H1 (cell line): ENCODE results near the gene PLXNA4. TPM values are rescaled to one million over a fixed set of nuclear protein-coding genes. Genes with fewer than 3 reads are reported as not detected.
A peak's percentile ranks its signal among the peaks of the same experiment; 100 is the strongest.

Experiments used
- CTCF ChIA-PET: fragments of 300-600 bp; sonication (Branson Sonifier 250); formaldehyde crosslinking; loops from one replicate; lab custom pipeline; 2021; ENCODE audit not compliant: partially characterized antibody; lab: Charles Lee
- POLR2A ChIA-PET: fragments of 300-600 bp; sonication (Branson Sonifier 250); formaldehyde crosslinking; loops from one replicate; lab custom pipeline; 2021; ENCODE audit warnings: inconsistent platforms; ENCODE audit not compliant: partially characterized antibody; lab: Charles Lee
- DNase-seq, 2 experiments: peaks; one replicate each; pipeline versions ENCODE4 v3.0.0 to v3.0.0-alpha.2; 2010 to 2022; ENCODE audit warnings: low spot score in 2 of 2, low read depth in 1 of 2, mixed read lengths in 1 of 2
- FAIRE-seq: peaks from 2 replicates; lab custom pipeline; 2011; peaks lifted over from hg19 to GRCh38; lab: Jason Lieb, UNC
- H2AFZ ChIP-seq: 2 replicates; pipeline ENCODE4 v1.8.1; 2012; ENCODE audit warnings: low read length, inconsistent platforms
- H2AK5ac ChIP-seq: 2 replicates; pipeline ENCODE4 v1.6.1; 2013; ENCODE audit warnings: low read depth, low read length
- H2BK120ac ChIP-seq: replicated peaks from 2 replicates; pipeline ENCODE3; 2013; ENCODE audit warnings: low read depth, low read length, inconsistent platforms
- H2BK12ac ChIP-seq: 2 replicates; pipeline ENCODE4 v1.6.1; 2013; ENCODE audit warnings: low read depth, low read length
- H2BK15ac ChIP-seq: 2 replicates; pipeline ENCODE4 v1.6.1; 2013; ENCODE audit warnings: low read length
- H2BK20ac ChIP-seq: 2 replicates; pipeline ENCODE4 v1.6.1; 2013; ENCODE audit warnings: low read length
- H2BK5ac ChIP-seq: 2 replicates; pipeline ENCODE4 v1.6.1; 2013; ENCODE audit warnings: low read depth, low read length
- H3K14ac ChIP-seq: 2 replicates; pipeline ENCODE4 v1.6.1; 2013; ENCODE audit warnings: inconsistent platforms; ENCODE audit not compliant: insufficient read length
- H3K18ac ChIP-seq: 2 replicates; pipeline ENCODE4 v1.6.1; 2013; ENCODE audit warnings: low read length; ENCODE audit errors: extremely low read depth
- H3K23ac ChIP-seq: 2 replicates; pipeline ENCODE4 v1.6.1; 2013; ENCODE audit warnings: inconsistent platforms; ENCODE audit not compliant: insufficient read length
- H3K23me2 ChIP-seq: 2 replicates; pipeline ENCODE4 v1.6.1; 2013; ENCODE audit warnings: low read depth, low read length
- H3K27ac ChIP-seq: 2 replicates; pipeline ENCODE4 v1.6.1; 2011; ENCODE audit warnings: low read depth, low read length, inconsistent platforms
- H3K27me3 ChIP-seq, 4 experiments: replicated peaks in 1 of 4; 1 replicate in 1 of 4; 2 replicates in 3 of 4; pipeline versions ENCODE4 v1.6.1 to v1.8.1; 2011 to 2013; ENCODE audit warnings: low read length in 3 of 4, mild to moderate bottlenecking in 3 of 4, inconsistent platforms in 2 of 4, mixed read lengths in 2 of 4, moderate library complexity in 1 of 4; ENCODE audit not compliant: control insufficient read depth in 3 of 4, insufficient read depth in 3 of 4; ENCODE audit errors: extremely low read depth in 1 of 4
- H3K36me3 ChIP-seq, 4 experiments: 2 replicates each; pipeline versions ENCODE4 v1.6.1 to v1.8.1; 2011 to 2013; ENCODE audit warnings: mild to moderate bottlenecking in 4 of 4, low read length in 3 of 4, moderate library complexity in 2 of 4, control low read depth in 1 of 4, inconsistent platforms in 1 of 4; ENCODE audit not compliant: insufficient read depth in 4 of 4, control insufficient read depth in 2 of 4
- H3K4ac ChIP-seq: replicated peaks from 2 replicates; pipeline ENCODE3; 2013; ENCODE audit warnings: low read length, low read depth, mixed read lengths, inconsistent platforms; ENCODE audit not compliant: insufficient read length
- H3K4me1 ChIP-seq, 4 experiments: replicated peaks in 1 of 4; 1 replicate in 1 of 4; 2 replicates in 3 of 4; pipeline versions ENCODE4 v1.6.1 to v1.8.1; 2011 to 2013; ENCODE audit warnings: low read length in 3 of 4, inconsistent platforms in 2 of 4, mixed read lengths in 1 of 4; ENCODE audit not compliant: insufficient read depth in 4 of 4, control insufficient read depth in 3 of 4
- H3K4me2 ChIP-seq, 2 experiments: 2 replicates each; pipeline versions ENCODE4 v1.6.1 to v1.8.1; 2011 to 2013; ENCODE audit warnings: low read depth in 2 of 2, low read length in 2 of 2, control low read depth in 1 of 2, inconsistent platforms in 1 of 2, mild to moderate bottlenecking in 1 of 2; ENCODE audit not compliant: insufficient read depth in 1 of 2
- H3K4me3 ChIP-seq, 4 experiments: fragments of 200-600, 300-600 bp in 1 of 4; sonication (generic), shearing (Covaris generic), sonication (Bioruptor Twin) in 1 of 4; 2 replicates each; pipeline versions ENCODE4 v1.5.1 to v1.8.1; 2011 to 2016; ENCODE audit warnings: low read length in 4 of 4, low read depth in 3 of 4, control low read depth in 2 of 4, inconsistent platforms in 2 of 4, mild to moderate bottlenecking in 2 of 4, mixed read lengths in 1 of 4, moderate library complexity in 1 of 4; ENCODE audit not compliant: insufficient read depth in 2 of 4; ENCODE audit errors: extremely low read depth in 1 of 4
- H3K56ac ChIP-seq: replicated peaks from 2 replicates; pipeline ENCODE3; 2013; ENCODE audit warnings: low read depth, mild to moderate bottlenecking, mixed read lengths, low read length, inconsistent platforms; ENCODE audit not compliant: insufficient read length
- H3K79me1 ChIP-seq: 2 replicates; pipeline ENCODE4 v1.6.1; 2013; ENCODE audit warnings: low read depth, low read length, control low read depth
- H3K79me2 ChIP-seq, 2 experiments: 2 replicates each; pipeline versions ENCODE4 v1.6.1 to v1.8.1; 2012 to 2013; ENCODE audit warnings: low read length in 2 of 2, mild to moderate bottlenecking in 2 of 2, inconsistent platforms in 1 of 2; ENCODE audit not compliant: insufficient read depth in 2 of 2, control insufficient read depth in 1 of 2
- H3K9ac ChIP-seq, 4 experiments: replicated peaks in 1 of 4; 1 replicate in 1 of 4; 2 replicates in 3 of 4; pipeline versions ENCODE4 v1.6.1 to v1.8.1; 2011 to 2013; ENCODE audit warnings: low read depth in 3 of 4, low read length in 3 of 4, control low read depth in 2 of 4, mild to moderate bottlenecking in 2 of 4, moderate library complexity in 2 of 4, inconsistent platforms in 1 of 4; ENCODE audit errors: extremely low read depth in 1 of 4
- H3K9me3 ChIP-seq, 2 experiments: 2 replicates each; pipeline versions ENCODE4 v1.6.1 to v1.8.1; 2012 to 2013; ENCODE audit warnings: mild to moderate bottlenecking in 2 of 2, moderate library complexity in 2 of 2, control low read depth in 1 of 2, inconsistent platforms in 1 of 2, low read depth in 1 of 2, low read length in 1 of 2, mixed read lengths in 1 of 2; ENCODE audit not compliant: insufficient read depth in 2 of 2
- H4K20me1 ChIP-seq, 2 experiments: replicated peaks in 1 of 2; 2 replicates each; pipeline versions ENCODE3 to v1.8.1; 2011 to 2013; ENCODE audit warnings: inconsistent platforms in 2 of 2, low read length in 2 of 2, mild to moderate bottlenecking in 1 of 2; ENCODE audit not compliant: insufficient read depth in 2 of 2, control insufficient read depth in 1 of 2
- H4K5ac ChIP-seq: 2 replicates; pipeline ENCODE4 v1.6.1; 2013; ENCODE audit warnings: low read length, low read depth, mixed read lengths, inconsistent platforms; ENCODE audit not compliant: insufficient read length
- H4K8ac ChIP-seq: 2 replicates; pipeline ENCODE4 v1.8.0; 2013; ENCODE audit warnings: mild to moderate bottlenecking, moderate library complexity, low read length, inconsistent platforms; ENCODE audit not compliant: insufficient read depth; ENCODE audit errors: extremely low read depth
- H4K91ac ChIP-seq: replicated peaks from 2 replicates; pipeline ENCODE3; 2013; ENCODE audit warnings: low read length, mixed read lengths, inconsistent platforms; ENCODE audit not compliant: insufficient read length
- CBX5 ChIP-seq: fragments of 300-800, 300-1000 bp; sonication (generic); IDR thresholded peaks from 2 replicates; pipeline ENCODE4 v1.7.1; 2016; ENCODE audit warnings: antibody characterized with exemption, low read length, low read depth
- E2F6 ChIP-seq: IDR thresholded peaks from 2 replicates; pipeline ENCODE4 v1.6.1; 2012; ENCODE audit warnings: inconsistent platforms
- EGR1 ChIP-seq: IDR thresholded peaks from 2 replicates; pipeline ENCODE4 v1.6.1; 2011; ENCODE audit warnings: low read depth, low read length, borderline replicate concordance
- EP300 ChIP-seq, 2 experiments: IDR thresholded peaks; 1 replicate in 1 of 2; 2 replicates in 1 of 2; pipeline ENCODE4 v1.6.1; 2011 to 2012; ENCODE audit warnings: low read depth in 2 of 2, low read length in 2 of 2, mild to moderate bottlenecking in 2 of 2, borderline replicate concordance in 1 of 2, inconsistent platforms in 1 of 2, moderate library complexity in 1 of 2
- EZH2 ChIP-seq: fragments of 200-600 bp; sonication (generic); IDR thresholded peaks from 2 replicates; pipeline ENCODE4 v1.7.1; 2012; ENCODE audit warnings: low read depth, mild to moderate bottlenecking, moderate library complexity, low read length, inconsistent platforms; ENCODE audit not compliant: severe bottlenecking
- GTF2F1 ChIP-seq: IDR thresholded peaks from 2 replicates; pipeline ENCODE4 v1.6.1; 2012; ENCODE audit warnings: low read depth, low read length, improper control_type of control experiment, borderline replicate concordance
- SIX5 ChIP-seq: IDR thresholded peaks from 2 replicates; pipeline ENCODE4 v1.6.1; 2011; ENCODE audit warnings: mild to moderate bottlenecking, low read depth, low read length
- ZNF274 ChIP-seq: IDR thresholded peaks from 2 replicates; pipeline ENCODE4 v1.7.0; 2012; ENCODE audit warnings: low read length, borderline replicate concordance; ENCODE audit errors: extremely low read depth
- WGBS, 2 experiments: shearing (Covaris generic) in 1 of 2; methylation state at CpG; one replicate each; pipeline versions ENCODE4 v1.1.6 to v1.1.7; 2013 to 2015; ENCODE audit warnings: low lambda C conversion rate in 2 of 2, mixed read lengths in 2 of 2, inconsistent platforms in 1 of 2, low coverage in 1 of 2, missing lambda C conversion rate in 1 of 2; ENCODE audit not compliant: insufficient replicate concordance in 2 of 2, insufficient coverage in 1 of 2, insufficient read length in 1 of 2; ENCODE audit errors: extremely low coverage in 1 of 2, missing lambda C conversion rate in 1 of 2; 5-methylcytosine and 5-hydroxymethylcytosine counted together
- polyA plus RNA-seq, 7 experiments: library from polyadenylated mRNA; depleted of rRNA in 3 of 7; stranded (reverse) in 5 of 7; unstranded in 2 of 7; fragments of >200 nt in 5 of 7; fragments of 200-250 nt in 2 of 7; gene quantifications; 1 replicate in 5 of 7; 2 replicates in 1 of 7; 4 replicates in 1 of 7; pipeline versions ENCODE4 v1.2.1 to v1.2.3, GENCODE V29; 2011 to 2013; ENCODE audit warnings: missing spikeins in 2 of 7, mixed read lengths in 2 of 7
- total RNA-seq: library from RNA; stranded (reverse); fragmentation: NEBNext Ultra II Directional; extraction: Animal tissue kit (Norgen Biotek cat#: 25700); gene quantifications from 2 replicates; pipeline ENCODE4 v1.2.1, GENCODE V29; 2021

Gene PLXNA4
- total and polyA plus RNA-seq, 2 of the 8 experiments (the other 6 are each of a cell fraction or from before 2014, with no cell fraction given) = 0.76 to 0.79 TPM

DNA sequence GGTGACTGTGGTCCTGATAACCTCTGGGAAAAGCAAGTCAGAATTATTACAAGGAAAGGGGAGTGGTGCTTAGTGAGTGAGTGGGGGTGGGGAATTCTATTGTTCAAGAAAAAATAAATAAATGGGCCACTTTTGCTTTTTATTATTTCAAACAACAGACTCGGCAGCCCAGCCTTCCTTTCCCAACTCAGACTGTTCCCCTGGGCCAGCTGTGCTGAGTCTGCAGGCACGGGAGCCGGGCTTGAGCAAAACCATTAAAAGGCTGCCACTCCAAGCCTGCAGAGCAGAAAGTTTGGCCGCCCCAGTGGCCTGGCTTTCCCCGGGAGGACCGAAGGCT is 90.0 kb downstream of the PLXNA4 start:
- no peak overlapping the region for H4K5ac ChIP-seq
- H2BK120ac ChIP-seq = no peak overlapping the region
- no peak overlapping the region for H3K14ac ChIP-seq
- H4K20me1 ChIP-seq = peaks cover 0 to 2% of the 10 kb centered on the region in 2 experiments
- no peaks in the 10 kb centered on the region for H3K79me1 ChIP-seq
- H3K9ac ChIP-seq = no peak overlapping the region
- H3K27me3 ChIP-seq = no peaks in the 10 kb centered on the region; a peak in 2 of 7 replicates
- no peaks in the 10 kb centered on the region for H3K9me3 ChIP-seq
- H3K27ac ChIP-seq = no peak overlapping the region
- no peak overlapping the region for H3K4me3 ChIP-seq
- H3K56ac ChIP-seq = no peak overlapping the region
- H2AK5ac ChIP-seq = no peak overlapping the region
- no peaks in the 10 kb centered on the region for H3K23me2 ChIP-seq
- DNase-seq = no peak
- WGBS, 2 experiments = 73% methylated on average over 6 of the region's 6 CpGs; no CpG with 5 or more reads in 1 of the 2 experiments
- H4K91ac ChIP-seq = no peak overlapping the region
- peaks cover 0 to 5% (median 0%) of the 10 kb centered on the region in 4 experiments; a peak in 3 of 7 replicates for H3K4me1 ChIP-seq
- H3K4me2 ChIP-seq = no peak overlapping the region
- no peak overlapping the region for H2BK20ac ChIP-seq
- POLR2A ChIA-PET = no interaction called here
- H3K23ac ChIP-seq = no peak overlapping the region
- H4K8ac ChIP-seq = no peak overlapping the region; the same call in 1 of the 2 replicates
- no peak for FAIRE-seq
- no peak overlapping the region for H3K18ac ChIP-seq
- no peaks in the 10 kb centered on the region for H3K36me3 ChIP-seq
- no peak overlapping the region for H2BK12ac ChIP-seq
- H3K79me2 ChIP-seq = no peaks in the 10 kb centered on the region
- CTCF ChIA-PET = interaction anchor here (1.5 to 1.7 kb wide), 2 partner anchors 23 to 168 kb away, joined by 3 to 5 read pairs; no protein-coding TSS in a partner anchor
- H3K4ac ChIP-seq = no peak overlapping the region
- H2AFZ ChIP-seq = 0 out of 2 replicates have a peak overlapping the region, but pooled peaks have one; percentile 28
- no peak overlapping the region for H2BK15ac ChIP-seq
- no peak overlapping the region for H2BK5ac ChIP-seq
- TF ChIP-seq GTF2F1 (no peak), EZH2 (no peak), ZNF274 (no peak), E2F6 (no peak), SIX5 (no peak), CBX5 (no peak), EP300 (IDR thresholded peaks at IDR 0.05; ENCODE audit: borderline replicate concordance in 1 of 2, low read depth in 2 of 2, low read length in 2 of 2) (no peak), EGR1 (no peak)
